H9 (cell line): ENCODE data around the gene TBP. TPM values are rescaled to one million over a fixed set of nuclear protein-coding genes. Genes with fewer than 3 reads are reported as not detected.

Experiments
- DNase-seq: peaks from one replicate; pipeline ENCODE4 v3.0.0-alpha.2; 2017
- H2AFZ ChIP-seq: one replicate; pipeline ENCODE4 v1.6.1; 2013; ENCODE audit warnings: mild to moderate bottlenecking, low read length, control low read depth, moderate library complexity
- H2AK5ac ChIP-seq: 2 replicates; pipeline ENCODE4 v1.6.1; 2013; ENCODE audit warnings: low read length, control low read depth, mixed read lengths; ENCODE audit not compliant: insufficient read length
- H2BK120ac ChIP-seq: one replicate; pipeline ENCODE4 v1.6.1; 2013; ENCODE audit warnings: low read depth, mild to moderate bottlenecking, low read length, control low read depth, inconsistent platforms; ENCODE audit not compliant: poor library complexity, severe bottlenecking
- H2BK12ac ChIP-seq: 2 replicates; pipeline ENCODE4 v1.6.1; 2013; ENCODE audit warnings: low read length, control low read depth, mixed read lengths, low read depth; ENCODE audit not compliant: insufficient read length
- H2BK15ac ChIP-seq: 2 replicates; pipeline ENCODE4 v1.6.1; 2013; ENCODE audit warnings: low read depth, low read length, control low read depth
- H2BK20ac ChIP-seq: one replicate; pipeline ENCODE4 v1.6.1; 2013; ENCODE audit warnings: low read depth, mild to moderate bottlenecking, low read length, control low read depth, inconsistent platforms; ENCODE audit not compliant: poor library complexity, severe bottlenecking
- H2BK5ac ChIP-seq: 2 replicates; pipeline ENCODE4 v1.6.1; 2013; ENCODE audit warnings: low read length, control low read depth, mixed read lengths; ENCODE audit not compliant: insufficient read length
- H3K14ac ChIP-seq: 2 replicates; pipeline ENCODE4 v1.6.1; 2013; ENCODE audit warnings: low read length, control low read depth; ENCODE audit not compliant: insufficient read depth
- H3K18ac ChIP-seq: 2 replicates; pipeline ENCODE4 v1.6.1; 2013; ENCODE audit warnings: low read depth, mild to moderate bottlenecking, mixed read lengths, low read length, control low read depth; ENCODE audit not compliant: insufficient read length
- H3K23ac ChIP-seq: 2 replicates; pipeline ENCODE4 v1.6.1; 2013; ENCODE audit warnings: low read length, control low read depth, mixed read lengths, low read depth; ENCODE audit not compliant: insufficient read length
- H3K23me2 ChIP-seq: 2 replicates; pipeline ENCODE4 v1.6.1; 2013; ENCODE audit warnings: low read depth, mild to moderate bottlenecking, mixed read lengths, low read length, control low read depth; ENCODE audit not compliant: insufficient read length, poor library complexity, severe bottlenecking
- H3K27ac ChIP-seq: 2 replicates; pipeline ENCODE4 v1.5.1; 2013; ENCODE audit warnings: low read length, control low read depth, mixed read lengths, low read depth; ENCODE audit not compliant: insufficient read length
- H3K27me3 ChIP-seq: 2 replicates; pipeline ENCODE4 v1.6.1; 2013; ENCODE audit warnings: low read length, control low read depth, inconsistent platforms; ENCODE audit not compliant: insufficient read depth
- H3K4ac ChIP-seq: 2 replicates; pipeline ENCODE4 v1.6.1; 2013; ENCODE audit warnings: low read depth, mild to moderate bottlenecking, control low read depth, inconsistent platforms, low read length, moderate library complexity
- H3K4me1 ChIP-seq: 2 replicates; pipeline ENCODE4 v1.6.1; 2013; ENCODE audit warnings: low read length, control low read depth, inconsistent platforms; ENCODE audit not compliant: insufficient read depth
- H3K4me2 ChIP-seq: 2 replicates; pipeline ENCODE4 v1.6.1; 2013; ENCODE audit warnings: low read length, control low read depth, mixed read lengths; ENCODE audit not compliant: insufficient read length, insufficient read depth
- H3K56ac ChIP-seq: 2 replicates; pipeline ENCODE4 v1.6.1; 2013; ENCODE audit warnings: low read depth, mild to moderate bottlenecking, mixed read lengths, low read length, control low read depth; ENCODE audit not compliant: insufficient read length
- H3K79me1 ChIP-seq: 2 replicates; pipeline ENCODE4 v1.6.1; 2013; ENCODE audit warnings: low read depth, mild to moderate bottlenecking, moderate library complexity, low read length, control low read depth, inconsistent platforms; ENCODE audit not compliant: insufficient read depth, poor library complexity, severe bottlenecking
- H3K79me2 ChIP-seq: 2 replicates; pipeline ENCODE4 v1.6.1; 2013; ENCODE audit warnings: low read length, control low read depth, inconsistent platforms; ENCODE audit not compliant: insufficient read depth
- H3K9ac ChIP-seq: 2 replicates; pipeline ENCODE4 v1.6.1; 2013; ENCODE audit warnings: low read length, control low read depth, mixed read lengths; ENCODE audit not compliant: insufficient read length; ENCODE audit errors: extremely low read depth
- H3K9me3 ChIP-seq: one replicate; pipeline ENCODE4 v1.6.1; 2013; ENCODE audit warnings: low read depth, low read length, inconsistent platforms; ENCODE audit not compliant: control insufficient read depth
- H3T11ph ChIP-seq: one replicate; pipeline ENCODE4 v1.6.1; 2013; ENCODE audit warnings: mild to moderate bottlenecking, low read length, control low read depth, inconsistent platforms
- H4K20me1 ChIP-seq: one replicate; pipeline ENCODE4 v1.6.1; 2013; ENCODE audit not compliant: control insufficient read depth, insufficient read length, insufficient read depth
- H4K5ac ChIP-seq: 2 replicates; pipeline ENCODE4 v1.6.1; 2013; ENCODE audit warnings: low read depth, mild to moderate bottlenecking, mixed read lengths, low read length, control low read depth; ENCODE audit not compliant: insufficient read length
- H4K8ac ChIP-seq: replicated peaks from 2 replicates; pipeline ENCODE4 v1.6.1; 2013; ENCODE audit warnings: low read length, control low read depth, mixed read lengths, low read depth; ENCODE audit not compliant: insufficient read length
- H4K91ac ChIP-seq: 2 replicates; pipeline ENCODE4 v1.6.1; 2013; ENCODE audit warnings: low read depth, mild to moderate bottlenecking, moderate library complexity, mixed read lengths, low read length, control low read depth; ENCODE audit not compliant: insufficient read length
- H3K27ac Mint-ChIP-seq, 3 experiments: 2 replicates in 2 of 3; 3 replicates in 1 of 3; pipeline ENCODE4 v1.8.0; 2020 to 2021; ENCODE audit warnings: mixed read lengths in 3 of 3, mild to moderate bottlenecking in 1 of 3, moderate library complexity in 1 of 3
- H3K27me3 Mint-ChIP-seq: 2 replicates; pipeline ENCODE4 v1.8.0; 2021; ENCODE audit warnings: low read depth, mild to moderate bottlenecking, moderate library complexity, mixed read lengths
- H3K36me3 Mint-ChIP-seq, 3 experiments: 2 replicates in 2 of 3; 3 replicates in 1 of 3; pipeline ENCODE4 v1.8.0; 2020 to 2021; ENCODE audit warnings: low read depth in 3 of 3, mixed read lengths in 3 of 3; ENCODE audit not compliant: insufficient read depth in 1 of 3
- H3K4me1 Mint-ChIP-seq, 2 experiments: 2 replicates each; pipeline ENCODE4 v1.8.0; 2020; ENCODE audit warnings: mixed read lengths in 2 of 2
- H3K4me3 Mint-ChIP-seq, 2 experiments: 2 replicates in 1 of 2; 3 replicates in 1 of 2; pipeline ENCODE4 v1.8.0; 2020 to 2021; ENCODE audit warnings: mild to moderate bottlenecking in 2 of 2, mixed read lengths in 2 of 2, moderate library complexity in 1 of 2
- H3K9me3 Mint-ChIP-seq, 2 experiments: 2 replicates in 1 of 2; 3 replicates in 1 of 2; pipeline ENCODE4 v1.8.0; 2020; ENCODE audit warnings: mild to moderate bottlenecking in 2 of 2, mixed read lengths in 2 of 2, moderate library complexity in 1 of 2
- WGBS: extraction: QIAGEN DNeasy Blood & Tissue Kit; methylation state at CpG from one replicate; pipeline ENCODE4 v1.1.7; 2013; ENCODE audit warnings: missing lambda C conversion rate, low lambda C conversion rate, mixed read lengths; ENCODE audit not compliant: insufficient read length; ENCODE audit errors: extremely low coverage; 5-methylcytosine and 5-hydroxymethylcytosine counted together
- long read RNA-seq: library from polyadenylated mRNA; unstranded; transcript quantifications from one replicate; pipeline ENCODE4 v2.0.0, GENCODE V29; 2020
- total RNA-seq: library from RNA; stranded (reverse); gene quantifications from 2 replicates; pipeline ENCODE4 v1.2.1, GENCODE V29; 2021
- TF ChIP-seq, protein P1 (sequence below): fragments of 200-600 bp; sonication (generic); conservative IDR thresholded peaks from 3 replicates; pipeline ENCODE4 v1.8.0; 2021; ENCODE audit warnings: antibody characterized with exemption, mild to moderate bottlenecking

The TBP gene
- 22.6 and 24.3 TPM in 2 replicates for total RNA-seq
- long read RNA-seq, transcript TBP-202 (8 exons, 1,903 nt): major isoform, 22 of 33 reads
- long read RNA-seq, transcript TBP-201 (8 exons, 1,861 nt): minor isoform, 8 of 33 reads
- long read RNA-seq, partial matches to known transcripts: 2 of 33 reads
- long read RNA-seq, other reads (novel, unspliced or antisense): 1 of 33 reads

DNA sequence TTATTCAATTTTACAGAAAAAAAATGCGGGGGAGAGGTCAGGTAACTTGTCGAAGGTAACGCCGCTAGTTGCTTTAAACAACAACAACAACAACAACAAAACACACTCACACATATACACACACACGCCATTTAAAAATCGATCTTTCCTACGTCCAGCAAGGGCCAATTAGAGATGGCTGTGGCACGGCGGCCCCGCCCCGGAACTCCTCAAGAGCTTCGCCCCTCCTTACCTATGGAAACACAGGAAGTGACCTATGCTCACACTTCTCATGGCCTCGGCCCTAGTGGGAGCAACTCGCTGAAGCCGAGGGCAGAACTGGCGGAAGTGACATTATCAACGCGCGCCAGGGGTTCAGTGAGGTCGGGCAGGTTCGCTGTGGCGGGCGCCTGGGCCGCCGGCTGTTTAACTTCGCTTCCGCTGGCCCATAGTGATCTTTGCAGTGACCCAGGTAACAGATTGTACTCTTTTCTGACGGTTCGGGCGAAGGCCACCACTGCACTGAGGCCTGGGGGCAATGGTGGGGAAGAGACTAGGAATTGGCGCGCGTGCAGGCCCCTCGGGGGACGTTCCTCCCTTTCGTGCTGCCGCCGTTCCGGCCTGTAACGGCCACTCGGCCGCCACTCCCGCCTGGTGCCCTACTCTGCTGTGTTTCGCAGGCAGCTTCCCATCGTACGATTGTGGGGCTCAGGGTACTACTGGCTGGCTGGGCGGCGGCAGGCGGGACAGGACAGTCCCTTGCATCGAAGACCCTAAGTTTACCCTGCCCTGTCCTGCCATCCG is at the start of gene TBP:
Gene TBP, plus strand, starts transcription at position 357 of the 783 bp plus-strand sequence. CDS start 2,661 bp downstream, outside the sequence.
- peaks cover 6 to 30% (median 19%) of the 10 kb centered on the region in 3 experiments; a peak in 6 of 7 replicates for H3K36me3 Mint-ChIP-seq
- TF ChIP-seq, protein P1, sequence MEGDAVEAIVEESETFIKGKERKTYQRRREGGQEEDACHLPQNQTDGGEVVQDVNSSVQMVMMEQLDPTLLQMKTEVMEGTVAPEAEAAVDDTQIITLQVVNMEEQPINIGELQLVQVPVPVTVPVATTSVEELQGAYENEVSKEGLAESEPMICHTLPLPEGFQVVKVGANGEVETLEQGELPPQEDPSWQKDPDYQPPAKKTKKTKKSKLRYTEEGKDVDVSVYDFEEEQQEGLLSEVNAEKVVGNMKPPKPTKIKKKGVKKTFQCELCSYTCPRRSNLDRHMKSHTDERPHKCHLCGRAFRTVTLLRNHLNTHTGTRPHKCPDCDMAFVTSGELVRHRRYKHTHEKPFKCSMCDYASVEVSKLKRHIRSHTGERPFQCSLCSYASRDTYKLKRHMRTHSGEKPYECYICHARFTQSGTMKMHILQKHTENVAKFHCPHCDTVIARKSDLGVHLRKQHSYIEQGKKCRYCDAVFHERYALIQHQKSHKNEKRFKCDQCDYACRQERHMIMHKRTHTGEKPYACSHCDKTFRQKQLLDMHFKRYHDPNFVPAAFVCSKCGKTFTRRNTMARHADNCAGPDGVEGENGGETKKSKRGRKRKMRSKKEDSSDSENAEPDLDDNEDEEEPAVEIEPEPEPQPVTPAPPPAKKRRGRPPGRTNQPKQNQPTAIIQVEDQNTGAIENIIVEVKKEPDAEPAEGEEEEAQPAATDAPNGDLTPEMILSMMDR: no peak
- Histone ChIP-seq H3K9ac (peak within 1 kb of the TSS; percentile 89), H2AK5ac (no peak within 1 kb of the TSS), H3K79me2 (peaks cover 47% of the 10 kb centered on the region), H3K4ac (no peak within 1 kb of the TSS), H3K4me1 (no peaks in the 10 kb centered on the region), H2BK5ac (no peak within 1 kb of the TSS), H3K23ac (no peak within 1 kb of the TSS), H4K20me1 (no peaks in the 10 kb centered on the region), H3K9me3 (no peaks in the 10 kb centered on the region), H3K14ac (peak within 1 kb of the TSS; percentile 52), H4K5ac (no peak within 1 kb of the TSS), H3K18ac (peak within 1 kb of the TSS; percentile 15), H3K27me3 (no peaks in the 10 kb centered on the region), H2AFZ (peak within 1 kb of the TSS; percentile 63), H3K79me1 (peaks cover 6% of the 10 kb centered on the region), H3K23me2 (peaks cover 4% of the 10 kb centered on the region), H2BK20ac (no peak within 1 kb of the TSS), H4K8ac (no peak within 1 kb of the TSS), H2BK120ac (no peak within 1 kb of the TSS), H3K4me2 (peak within 1 kb of the TSS; percentile 87), H2BK15ac (no peak within 1 kb of the TSS), H3T11ph (no peak within 1 kb of the TSS), H3K27ac (no peak within 1 kb of the TSS), H3K56ac (peak within 1 kb of the TSS; percentile 0), H2BK12ac (no peak within 1 kb of the TSS), H4K91ac (no peak within 1 kb of the TSS)
- WGBS: no CpG with 5 or more reads among the region's 51 CpGs
- no peak within 1 kb of the TSS for H3K4me3 Mint-ChIP-seq
- H3K27ac Mint-ChIP-seq: no peak within 1 kb of the TSS
- DNase-seq: peak; percentile 99
- H3K27me3 Mint-ChIP-seq: no peaks in the 10 kb centered on the region
- H3K9me3 Mint-ChIP-seq: no peaks in the 10 kb centered on the region
- peaks cover 13 to 16% of the 10 kb centered on the region in 2 experiments for H3K4me1 Mint-ChIP-seq
